GM18517 (cell line): ENCODE data around the gene SELPLG.
"Not testable (repeated sequence)": the region's sequence is repeated elsewhere in the genome, so short reads cannot be mapped to it uniquely, and the experiment has no call there.

Experiments
- ATAC-seq: cut with Tn5 transposase; IDR thresholded peaks from one replicate; pipeline ENCODE4 v1.9.1; 2021; ENCODE audit warnings: mild to moderate bottlenecking, moderate library complexity; ENCODE audit not compliant: unreplicated experiment

SELPLG gene

DNA sequence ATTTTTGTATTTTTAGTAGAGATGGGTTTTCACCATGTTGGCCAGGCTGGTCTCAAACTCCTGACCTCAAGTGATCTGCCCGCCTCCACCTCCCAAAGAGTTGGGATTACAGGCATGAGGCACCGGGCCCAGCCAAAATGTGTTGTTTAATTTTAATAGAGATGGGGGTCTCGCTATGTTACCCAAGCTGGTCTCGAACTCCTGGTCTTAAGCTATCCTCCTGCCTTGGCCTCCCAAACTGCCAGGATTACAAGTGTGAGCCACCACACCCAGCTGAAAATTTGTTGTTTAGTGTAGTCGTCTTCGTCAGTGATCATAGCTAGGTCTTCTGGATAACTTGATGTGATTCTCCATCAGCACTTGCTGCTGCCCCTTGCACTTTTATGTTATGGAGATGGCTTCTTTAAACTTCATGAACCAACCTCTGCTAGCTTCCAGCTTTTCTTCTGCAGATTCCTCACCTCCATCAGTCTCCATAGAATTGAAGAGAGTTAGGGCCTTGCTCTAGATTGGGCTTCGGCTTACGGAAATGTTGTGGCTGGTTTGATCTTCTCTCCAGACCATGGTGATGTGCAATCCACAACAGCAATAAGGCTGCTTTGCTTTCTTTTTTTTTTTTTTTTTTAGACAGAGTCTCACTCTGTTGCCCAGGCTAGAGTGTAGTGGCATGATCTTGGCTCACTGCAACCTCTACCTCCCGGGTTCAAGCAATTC is 58.3 kb downstream of the SELPLG start:
- ATAC-seq, result no peak

- ATAC-seq, result not testable (repeated sequence)
Measured at GRCh38 chr12:108574276-108574675, 59.4 kb downstream of the SELPLG start.

DNA sequence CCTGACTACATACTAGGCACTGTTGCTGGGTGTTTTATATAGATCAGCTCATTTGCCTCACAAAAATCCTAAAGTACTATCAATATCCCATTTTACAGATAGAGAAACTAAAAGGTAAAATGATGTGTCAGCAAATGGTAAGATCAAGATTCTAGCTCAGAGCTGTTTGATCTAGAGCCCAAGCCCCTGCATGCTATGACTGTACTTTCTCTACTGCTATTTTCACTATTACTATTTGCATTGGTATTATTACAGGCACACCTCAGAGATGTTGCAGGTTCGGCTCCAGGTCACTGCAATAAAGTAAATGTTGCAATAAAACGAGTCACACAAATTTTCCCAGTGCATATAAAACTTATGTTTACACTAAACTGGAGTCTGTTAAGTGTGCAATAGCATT is 60.4 kb downstream of the SELPLG start:
- ATAC-seq, result peak; percentile 30

DNA sequence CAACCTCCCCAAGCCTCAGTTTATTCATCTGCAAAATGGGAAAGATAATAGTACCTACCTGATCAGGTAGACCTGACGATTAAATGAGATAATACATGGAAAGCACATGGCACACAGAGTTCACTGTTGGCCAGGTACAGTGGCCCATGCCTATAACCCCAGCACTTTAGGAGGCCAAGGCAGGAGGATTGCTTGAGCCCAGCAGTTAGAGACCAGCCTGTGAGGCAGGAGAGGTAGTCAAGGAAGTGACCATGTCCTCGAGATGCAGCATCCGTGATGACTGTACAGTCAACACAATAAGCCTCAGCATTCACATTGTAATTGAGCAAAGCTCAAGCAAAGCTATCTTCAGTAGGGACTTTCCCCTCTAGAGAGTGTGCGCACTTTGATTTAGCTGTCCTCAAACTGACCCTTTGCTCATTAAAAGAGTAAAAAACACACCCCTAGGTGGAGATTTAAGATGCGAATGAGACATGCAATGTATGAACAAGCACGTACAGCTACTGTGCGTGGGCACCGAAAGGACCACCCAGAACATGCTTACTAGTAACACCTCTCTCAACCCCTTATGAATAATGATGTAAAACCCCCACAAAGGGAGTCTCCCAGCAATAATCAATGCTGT is 61.4 kb downstream of the SELPLG start:
- ATAC-seq, result peak; percentile 34
